Measurements from ENCODE around the gene CDADC1.

CDADC1 gene

DNA sequence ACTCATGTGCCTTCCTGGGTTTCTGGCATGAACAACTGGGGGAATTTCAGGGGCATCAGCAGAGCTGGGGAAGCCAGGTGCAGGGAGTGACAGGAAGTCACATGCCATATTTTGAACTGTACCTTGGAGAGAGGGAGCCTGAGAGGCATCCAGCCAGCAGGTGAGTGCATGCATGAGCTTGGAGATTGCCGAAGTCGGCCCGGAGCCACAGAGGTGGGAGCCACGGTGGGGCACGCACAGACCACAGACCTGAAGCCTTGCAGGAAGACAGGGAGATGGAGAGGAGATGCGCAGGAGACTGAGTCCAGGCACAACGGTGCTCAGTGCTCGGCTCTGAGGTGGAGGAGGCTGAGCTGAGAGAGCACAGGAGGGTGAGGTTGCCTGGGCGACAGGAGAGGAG lies 55.1 kb downstream of the CDADC1 start:
- Histone ChIP-seq H3K4me3 (ENCODE audit: low read length) (no peak overlapping the region), H3K9me3 (ENCODE audit: control insufficient read depth, insufficient read depth, low read length) (no peaks in the 10 kb centered on the region), H3K36me3 (ENCODE audit: control insufficient read depth, insufficient read depth, low read length) (no peaks in the 10 kb centered on the region), H3K27me3 (ENCODE audit: control insufficient read depth, insufficient read depth, low read length) (no peaks in the 10 kb centered on the region), H3K27ac (ENCODE audit: low read length) (no peak overlapping the region), H3K4me1 (ENCODE audit: control insufficient read depth, insufficient read depth, low read length) (peaks cover 2% of the 10 kb centered on the region)
- DNase-seq (ENCODE audit: low read depth, low spot score) = no peak
- WGBS (ENCODE audit: insufficient coverage, insufficient read length) = no CpG with 5 or more reads among the region's 9 CpGs

DNA sequence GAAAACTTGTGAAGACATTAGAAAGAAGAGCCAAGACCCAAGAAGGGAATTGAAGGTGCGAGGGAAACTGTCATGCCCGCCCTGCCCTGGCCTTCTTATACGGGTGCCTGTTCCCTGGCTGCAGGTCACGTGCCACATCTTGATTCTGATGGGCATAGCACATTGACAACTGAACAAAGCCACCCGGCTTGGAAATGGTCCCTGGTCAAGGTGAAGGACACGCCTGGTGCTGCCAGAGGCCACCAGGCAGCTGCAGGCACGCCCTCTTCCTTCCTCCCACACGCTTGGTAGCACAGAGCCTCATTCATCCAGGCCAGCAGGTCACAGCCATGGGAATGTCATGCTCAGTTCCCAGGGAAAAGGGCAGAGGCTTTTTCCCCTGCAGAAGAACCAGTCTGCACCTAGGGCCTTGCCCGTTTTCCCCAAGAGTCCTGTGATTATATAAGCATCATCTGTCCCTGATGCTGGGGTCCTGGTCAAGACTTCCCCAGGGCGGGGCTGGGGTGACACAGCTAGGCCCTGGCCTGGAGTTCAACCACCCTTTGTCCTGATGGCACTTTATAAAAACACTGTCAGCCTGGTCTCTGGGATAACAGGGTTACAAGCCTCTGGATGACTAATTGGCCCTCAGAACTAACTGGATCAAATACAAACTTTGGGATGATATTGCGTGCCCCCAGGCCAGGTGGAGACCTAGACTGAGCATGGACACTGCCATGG lies 56.0 kb downstream of the CDADC1 start:
- Histone ChIP-seq H3K9me3 (ENCODE audit: control insufficient read depth, insufficient read depth, low read length) (no peaks in the 10 kb centered on the region), H3K27ac (ENCODE audit: low read length) (no peak overlapping the region), H3K27me3 (ENCODE audit: control insufficient read depth, insufficient read depth, low read length) (no peaks in the 10 kb centered on the region), H3K4me3 (ENCODE audit: low read length) (no peak overlapping the region), H3K36me3 (ENCODE audit: control insufficient read depth, insufficient read depth, low read length) (no peaks in the 10 kb centered on the region), H3K4me1 (ENCODE audit: control insufficient read depth, insufficient read depth, low read length) (peaks cover 2% of the 10 kb centered on the region)
- no peak for DNase-seq (ENCODE audit: low read depth, low spot score)
- WGBS (ENCODE audit: insufficient coverage, insufficient read length) = no CpG with 5 or more reads among the region's 11 CpGs

- H3K4me3 ChIP-seq (ENCODE audit: low read length) = no peak overlapping the region
- WGBS (ENCODE audit: insufficient coverage, insufficient read length) = no CpG with 5 or more reads among the region's 12 CpGs
- no peak for DNase-seq (ENCODE audit: low read depth, low spot score)
- no peaks in the 10 kb centered on the region for H3K36me3 ChIP-seq (ENCODE audit: control insufficient read depth, insufficient read depth, low read length)
- H3K9me3 ChIP-seq (ENCODE audit: control insufficient read depth, insufficient read depth, low read length) = no peaks in the 10 kb centered on the region
- no peak overlapping the region for H3K27ac ChIP-seq (ENCODE audit: low read length)
- H3K27me3 ChIP-seq (ENCODE audit: control insufficient read depth, insufficient read depth, low read length) = no peaks in the 10 kb centered on the region
- peaks cover 2% of the 10 kb centered on the region for H3K4me1 ChIP-seq (ENCODE audit: control insufficient read depth, insufficient read depth, low read length)
These were observed 56.6 kb downstream of the CDADC1 start for GRCh38 chr13:49304356-49304755.

DNA sequence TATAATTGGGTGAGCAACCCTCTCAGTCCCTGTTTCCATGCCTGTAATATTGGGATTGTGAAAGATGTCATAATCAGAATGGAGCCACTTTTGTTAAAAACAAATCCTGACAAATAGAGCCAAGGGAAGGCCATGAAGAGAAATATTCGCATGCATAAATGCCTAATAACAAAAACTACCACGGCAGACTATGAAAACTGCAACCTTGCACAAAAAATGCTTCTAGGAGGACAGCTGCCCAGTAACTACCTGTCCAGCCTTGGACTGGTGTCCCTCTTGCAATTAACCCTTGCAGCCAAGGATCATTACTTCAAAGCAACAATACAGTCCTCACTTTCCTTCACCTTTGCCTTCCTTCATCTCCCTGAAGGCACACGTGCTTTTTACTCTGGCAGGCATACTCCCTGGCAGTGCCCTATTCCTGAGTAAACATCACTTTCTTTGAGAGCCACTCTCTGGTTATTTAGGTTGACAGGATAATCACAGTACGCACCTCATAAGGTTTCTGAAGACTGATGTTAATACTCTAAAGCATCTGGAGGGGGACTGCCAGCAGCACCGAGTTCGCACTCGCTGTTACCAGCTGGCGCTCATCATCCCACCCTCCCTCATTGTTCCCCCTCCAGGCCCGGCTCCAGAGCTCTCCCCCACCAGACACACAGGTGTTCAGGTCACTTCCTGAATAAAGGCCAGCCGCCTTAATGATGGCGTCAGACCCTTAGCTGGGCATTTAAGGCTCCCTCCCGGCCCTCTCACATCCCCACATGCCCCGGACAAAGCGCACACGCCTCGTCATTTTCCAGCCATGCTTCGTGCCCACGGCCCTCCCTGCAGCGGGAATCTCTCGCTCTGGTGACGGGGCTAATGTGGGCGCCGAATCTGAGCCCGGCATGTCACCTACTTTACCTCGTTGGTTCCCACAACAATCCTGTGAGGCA lies 57.3 kb downstream of the CDADC1 start:
- Histone ChIP-seq H3K9me3 (ENCODE audit: control insufficient read depth, insufficient read depth, low read length) (no peaks in the 10 kb centered on the region), H3K4me1 (ENCODE audit: control insufficient read depth, insufficient read depth, low read length) (peaks cover 2% of the 10 kb centered on the region), H3K36me3 (ENCODE audit: control insufficient read depth, insufficient read depth, low read length) (no peaks in the 10 kb centered on the region), H3K4me3 (ENCODE audit: low read length) (no peak overlapping the region), H3K27ac (ENCODE audit: low read length) (no peak overlapping the region), H3K27me3 (ENCODE audit: control insufficient read depth, insufficient read depth, low read length) (no peaks in the 10 kb centered on the region)
- WGBS (ENCODE audit: insufficient coverage, insufficient read length) = no CpG with 5 or more reads among the region's 25 CpGs
- DNase-seq (ENCODE audit: low read depth, low spot score) = no peak

GRCh38 chr13:49305792-49306425 lies 58.2 kb downstream of the CDADC1 start:
- H3K27ac ChIP-seq (ENCODE audit: low read length) = no peak overlapping the region
- H3K27me3 ChIP-seq (ENCODE audit: control insufficient read depth, insufficient read depth, low read length) = no peaks in the 10 kb centered on the region
- H3K4me3 ChIP-seq (ENCODE audit: low read length) = no peak overlapping the region
- H3K9me3 ChIP-seq (ENCODE audit: control insufficient read depth, insufficient read depth, low read length) = no peaks in the 10 kb centered on the region
- no peaks in the 10 kb centered on the region for H3K36me3 ChIP-seq (ENCODE audit: control insufficient read depth, insufficient read depth, low read length)
- H3K4me1 ChIP-seq (ENCODE audit: control insufficient read depth, insufficient read depth, low read length) = peaks cover 2% of the 10 kb centered on the region
- DNase-seq (ENCODE audit: low read depth, low spot score) = no peak
- WGBS (ENCODE audit: insufficient coverage, insufficient read length) = no CpG with 5 or more reads among the region's 15 CpGs

DNA sequence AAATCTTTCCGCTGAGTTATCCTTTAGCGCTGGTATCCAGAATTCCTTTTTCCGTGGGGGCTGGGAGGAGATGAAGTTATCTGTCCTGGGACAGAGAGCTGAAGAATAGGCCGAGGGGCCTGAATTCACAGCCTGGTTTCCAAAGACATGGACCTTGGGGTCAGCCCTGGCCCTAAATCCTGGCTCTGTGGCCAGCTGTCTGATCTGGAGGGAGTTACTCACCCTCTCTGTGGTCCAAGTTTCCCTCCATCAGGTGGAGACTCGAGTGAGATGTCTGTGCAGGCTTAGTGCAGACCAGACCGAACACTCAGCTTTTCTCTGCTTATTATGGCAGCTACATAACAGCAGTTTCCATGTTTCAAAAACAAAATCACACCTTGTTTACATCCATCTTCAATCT lies 59.6 kb downstream of the CDADC1 start:
- no peak overlapping the region for H3K27ac ChIP-seq (ENCODE audit: low read length)
- WGBS (ENCODE audit: insufficient coverage, insufficient read length) = no CpG with 5 or more reads among the region's 6 CpGs

GRCh38 chr13:49308097-49308875 lies 60.6 kb downstream of the CDADC1 start:
- no peak overlapping the region for H3K27ac ChIP-seq (ENCODE audit: low read length)

More for the DNA sequence above, 59.6 kb downstream of the CDADC1 start:
- no peaks in the 10 kb centered on the region for H3K36me3 ChIP-seq (ENCODE audit: control insufficient read depth, insufficient read depth, low read length)
- no peak for DNase-seq (ENCODE audit: low read depth, low spot score)
- H3K9me3 ChIP-seq (ENCODE audit: control insufficient read depth, insufficient read depth, low read length) = no peaks in the 10 kb centered on the region
- no peaks in the 10 kb centered on the region for H3K27me3 ChIP-seq (ENCODE audit: control insufficient read depth, insufficient read depth, low read length)
- H3K4me1 ChIP-seq (ENCODE audit: control insufficient read depth, insufficient read depth, low read length) = peaks cover 1% of the 10 kb centered on the region; the same call in 1 of the 2 replicates
- H3K4me3 ChIP-seq (ENCODE audit: low read length) = no peak overlapping the region

DNA sequence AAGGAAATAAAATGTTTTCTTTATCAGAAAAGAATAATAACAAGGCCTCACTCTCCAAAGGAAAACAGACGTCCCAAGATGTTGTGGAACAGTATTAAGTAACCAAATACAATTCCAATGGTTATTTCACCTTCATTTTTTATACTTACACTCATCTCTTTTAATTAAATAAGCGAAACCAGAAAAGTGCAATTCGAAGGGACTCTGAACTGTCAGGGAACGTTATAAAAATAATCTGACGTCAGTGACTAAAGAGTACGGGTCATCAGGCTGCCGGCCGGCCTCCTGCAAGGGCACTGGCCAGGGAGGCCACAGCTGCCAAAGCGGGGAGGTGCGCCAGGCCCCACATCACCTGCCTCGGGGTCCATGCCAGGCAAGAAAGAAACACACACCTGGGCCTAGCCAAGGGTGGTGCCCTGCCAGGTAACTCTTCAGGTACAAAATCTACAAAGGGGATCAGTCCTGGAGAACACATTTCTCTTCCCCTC lies 61.2 kb downstream of the CDADC1 start:
- Histone ChIP-seq H3K4me1 (ENCODE audit: control insufficient read depth, insufficient read depth, low read length) (peaks cover 1% of the 10 kb centered on the region; the same call in 1 of the 2 replicates), H3K9me3 (ENCODE audit: control insufficient read depth, insufficient read depth, low read length) (no peaks in the 10 kb centered on the region), H3K4me3 (ENCODE audit: low read length) (no peak overlapping the region), H3K27me3 (ENCODE audit: control insufficient read depth, insufficient read depth, low read length) (no peaks in the 10 kb centered on the region), H3K36me3 (ENCODE audit: control insufficient read depth, insufficient read depth, low read length) (no peaks in the 10 kb centered on the region), H3K27ac (ENCODE audit: low read length) (no peak overlapping the region)
- no CpG with 5 or more reads among the region's 11 CpGs for WGBS (ENCODE audit: insufficient coverage, insufficient read length)
- no peak for DNase-seq (ENCODE audit: low read depth, low spot score)

More at GRCh38 chr13:49308097-49308875, 60.6 kb downstream of the CDADC1 start:
- H3K4me3 ChIP-seq (ENCODE audit: low read length) = no peak overlapping the region
- H3K9me3 ChIP-seq (ENCODE audit: control insufficient read depth, insufficient read depth, low read length) = no peaks in the 10 kb centered on the region
- no peaks in the 10 kb centered on the region for H3K27me3 ChIP-seq (ENCODE audit: control insufficient read depth, insufficient read depth, low read length)
- peaks cover 1% of the 10 kb centered on the region; the same call in 1 of the 2 replicates for H3K4me1 ChIP-seq (ENCODE audit: control insufficient read depth, insufficient read depth, low read length)
- no peak for DNase-seq (ENCODE audit: low read depth, low spot score)
- WGBS (ENCODE audit: insufficient coverage, insufficient read length) = no CpG with 5 or more reads among the region's 7 CpGs
- no peaks in the 10 kb centered on the region for H3K36me3 ChIP-seq (ENCODE audit: control insufficient read depth, insufficient read depth, low read length)

- no CpG with 5 or more reads among the region's 3 CpGs for WGBS (ENCODE audit: insufficient coverage, insufficient read length)
These were observed 62.5 kb downstream of the CDADC1 start for GRCh38 chr13:49310251-49310650.

More at GRCh38 chr13:49310251-49310650, 62.5 kb downstream of the CDADC1 start:
- DNase-seq (ENCODE audit: low read depth, low spot score) = no peak
- Histone ChIP-seq H3K4me3 (ENCODE audit: low read length) (no peak overlapping the region), H3K9me3 (ENCODE audit: control insufficient read depth, insufficient read depth, low read length) (no peaks in the 10 kb centered on the region), H3K27ac (ENCODE audit: low read length) (no peak overlapping the region), H3K36me3 (ENCODE audit: control insufficient read depth, insufficient read depth, low read length) (no peaks in the 10 kb centered on the region), H3K27me3 (ENCODE audit: control insufficient read depth, insufficient read depth, low read length) (no peaks in the 10 kb centered on the region), H3K4me1 (ENCODE audit: control insufficient read depth, insufficient read depth, low read length) (peaks cover 1% of the 10 kb centered on the region; the same call in 1 of the 2 replicates)

All from iPS DF 6.9 (cell line).